IPS-18c (cell line): ENCODE results near the gene MITF.
"Not testable (repeated sequence)": the region's sequence is repeated elsewhere in the genome, so short reads cannot be mapped to it uniquely, and the experiment has no call there.

Experiments
- H3K4me3 ChIP-seq: 2 replicates; pipeline ENCODE4 v1.7.0; 2013; ENCODE audit warnings: low read depth, mild to moderate bottlenecking, low read length, moderate library complexity; ENCODE audit not compliant: insufficient read depth
- H3K9me3 ChIP-seq: one replicate; pipeline ENCODE4 v1.6.1; 2013; ENCODE audit warnings: mild to moderate bottlenecking, low read length, moderate library complexity; ENCODE audit not compliant: control insufficient read depth, insufficient read depth

The MITF gene

GRCh38 chr3:69770976-69771634 lies 31.8 kb downstream of the MITF start:
- H3K9me3 ChIP-seq, result no peaks in the 10 kb centered on the region
- no peak overlapping the region for H3K4me3 ChIP-seq

- H3K9me3 ChIP-seq, result no peaks in the 10 kb centered on the region
- H3K4me3 ChIP-seq, result no peak overlapping the region
These were observed 33.0 kb downstream of the MITF start for GRCh38 chr3:69772152-69772867.

GRCh38 chr3:69774029-69774428 lies 34.8 kb downstream of the MITF start:
- H3K4me3 ChIP-seq, result no peak overlapping the region

GRCh38 chr3:69775751-69776150 lies 36.5 kb downstream of the MITF start:
- no peak overlapping the region for H3K4me3 ChIP-seq
- no peaks in the 10 kb centered on the region for H3K9me3 ChIP-seq

More at GRCh38 chr3:69774029-69774428, 34.8 kb downstream of the MITF start:
- no peaks in the 10 kb centered on the region for H3K9me3 ChIP-seq

- no peaks in the 10 kb centered on the region for H3K9me3 ChIP-seq
- H3K4me3 ChIP-seq, result no peak overlapping the region
These were observed 37.0 kb downstream of the MITF start for GRCh38 chr3:69776289-69776688.

- H3K9me3 ChIP-seq, result no peaks in the 10 kb centered on the region
These were observed 37.8 kb downstream of the MITF start for GRCh38 chr3:69776920-69777581.

GRCh38 chr3:69777582-69777967 lies 38.3 kb downstream of the MITF start:
- H3K4me3 ChIP-seq, result no peak overlapping the region
- H3K9me3 ChIP-seq, result no peaks in the 10 kb centered on the region

More at GRCh38 chr3:69776920-69777581, 37.8 kb downstream of the MITF start:
- no peak overlapping the region for H3K4me3 ChIP-seq

- H3K9me3 ChIP-seq, result no peaks in the 10 kb centered on the region
- no peak overlapping the region for H3K4me3 ChIP-seq
These were observed 42.3 kb downstream of the MITF start for GRCh38 chr3:69781593-69781992.

GRCh38 chr3:69784954-69785514 lies 45.8 kb downstream of the MITF start:
- H3K9me3 ChIP-seq, result no peaks in the 10 kb centered on the region
- H3K4me3 ChIP-seq, result no peak overlapping the region

- H3K4me3 ChIP-seq, result no peak overlapping the region
- H3K9me3 ChIP-seq, result no peaks in the 10 kb centered on the region
These were observed 46.6 kb downstream of the MITF start for GRCh38 chr3:69785769-69786320.

GRCh38 chr3:69786854-69787253 lies 47.6 kb downstream of the MITF start:
- Histone ChIP-seq H3K9me3 (no peaks in the 10 kb centered on the region), H3K4me3 (no peak overlapping the region)

GRCh38 chr3:69787436-69788168 lies 48.3 kb downstream of the MITF start:
- H3K9me3 ChIP-seq, result no peaks in the 10 kb centered on the region
- no peak overlapping the region for H3K4me3 ChIP-seq

GRCh38 chr3:69791106-69791505 lies 51.8 kb downstream of the MITF start:
- Histone ChIP-seq H3K4me3 (no peak overlapping the region), H3K9me3 (no peaks in the 10 kb centered on the region)

- H3K4me3 ChIP-seq, result no peak overlapping the region
- H3K9me3 ChIP-seq, result no peaks in the 10 kb centered on the region
These were observed 52.7 kb downstream of the MITF start for GRCh38 chr3:69791919-69792399.

GRCh38 chr3:69796126-69796525 lies 56.9 kb downstream of the MITF start:
- H3K4me3 ChIP-seq, H3K9me3 ChIP-seq: not testable (repeated sequence)

- Histone ChIP-seq H3K9me3 (no peaks in the 10 kb centered on the region), H3K4me3 (no peak overlapping the region)
These were observed 64.5 kb downstream of the MITF start for GRCh38 chr3:69803681-69804270.

GRCh38 chr3:69805491-69805890 lies 66.2 kb downstream of the MITF start:
- Histone ChIP-seq H3K9me3 (no peaks in the 10 kb centered on the region), H3K4me3 (no peak overlapping the region)
